HG02763 (cell line): Measurements from ENCODE around the gene HOXD1.

Experiments used
- ATAC-seq: cut with Tn5 transposase; IDR thresholded peaks from one replicate; pipeline ENCODE4 v1.9.1; 2021; ENCODE audit warnings: mild to moderate bottlenecking, moderate library complexity; ENCODE audit not compliant: unreplicated experiment

The HOXD1 gene

GRCh38 chr2:176234940-176235339, 46.5 kb downstream of the HOXD1 start:
- ATAC-seq: no peak

- no peak for ATAC-seq
These were observed 49.0 kb downstream of the HOXD1 start for GRCh38 chr2:176237456-176237855.

- no peak for ATAC-seq
These were observed 50.6 kb downstream of the HOXD1 start for GRCh38 chr2:176239031-176239430.

GRCh38 chr2:176240301-176240700, 51.8 kb downstream of the HOXD1 start:
- no peak for ATAC-seq
